ENCODE data around the gene FGFRL1.

DNA sequence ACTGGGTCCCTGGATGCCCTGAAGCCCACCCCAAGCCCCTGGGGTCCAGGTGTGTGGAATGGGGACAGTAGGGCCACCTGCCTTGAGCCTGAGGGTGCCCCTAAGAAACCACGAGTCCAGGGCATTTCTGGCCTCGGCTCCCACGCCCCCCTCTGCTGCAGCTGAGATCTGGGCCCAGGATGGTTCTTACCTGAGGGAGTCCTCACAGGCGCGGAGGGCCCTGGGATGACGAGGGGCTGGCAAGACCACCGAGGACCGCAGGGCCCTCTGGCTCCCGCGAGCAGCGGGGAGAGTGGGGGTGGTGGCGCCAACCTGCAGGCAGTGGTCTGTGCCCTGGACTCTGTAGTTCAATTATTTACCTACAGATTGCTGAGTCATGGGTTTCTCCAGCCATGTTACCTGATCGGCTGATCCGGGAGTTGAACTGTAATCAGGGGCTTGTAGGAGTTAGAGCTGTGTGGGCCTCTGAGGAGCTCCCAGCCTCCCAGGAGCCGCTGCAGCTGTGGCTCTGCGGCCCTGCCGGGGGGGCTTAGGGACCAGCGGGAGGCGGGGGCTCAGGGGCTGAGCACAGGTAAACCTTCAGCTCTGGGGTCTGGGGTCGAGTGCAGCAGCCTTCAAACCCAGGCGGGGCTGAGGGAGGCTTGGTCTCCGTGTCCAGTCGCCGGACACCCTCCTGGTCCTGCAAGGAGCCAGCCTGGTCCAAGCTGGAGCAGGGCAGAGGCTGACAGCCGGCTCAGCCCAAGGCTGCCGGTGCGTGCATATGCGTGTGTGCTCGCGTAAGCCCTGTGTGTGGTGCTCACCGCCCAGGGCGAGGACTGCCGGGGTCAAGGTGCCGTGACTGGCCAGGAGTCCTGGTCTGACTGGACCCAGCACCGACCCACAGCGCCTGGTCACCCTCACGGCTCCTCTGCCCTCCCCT, 18.1 kb upstream of the FGFRL1 start, which contains the start of gene SLC26A1:
- TF ChIP-seq POLR2A (IDR thresholded peaks at IDR 0.05) (no peak), POLR2AphosphoS5 (IDR thresholded peaks at IDR 0.05) (no peak)
- TF ChIP-seq, protein P1, sequence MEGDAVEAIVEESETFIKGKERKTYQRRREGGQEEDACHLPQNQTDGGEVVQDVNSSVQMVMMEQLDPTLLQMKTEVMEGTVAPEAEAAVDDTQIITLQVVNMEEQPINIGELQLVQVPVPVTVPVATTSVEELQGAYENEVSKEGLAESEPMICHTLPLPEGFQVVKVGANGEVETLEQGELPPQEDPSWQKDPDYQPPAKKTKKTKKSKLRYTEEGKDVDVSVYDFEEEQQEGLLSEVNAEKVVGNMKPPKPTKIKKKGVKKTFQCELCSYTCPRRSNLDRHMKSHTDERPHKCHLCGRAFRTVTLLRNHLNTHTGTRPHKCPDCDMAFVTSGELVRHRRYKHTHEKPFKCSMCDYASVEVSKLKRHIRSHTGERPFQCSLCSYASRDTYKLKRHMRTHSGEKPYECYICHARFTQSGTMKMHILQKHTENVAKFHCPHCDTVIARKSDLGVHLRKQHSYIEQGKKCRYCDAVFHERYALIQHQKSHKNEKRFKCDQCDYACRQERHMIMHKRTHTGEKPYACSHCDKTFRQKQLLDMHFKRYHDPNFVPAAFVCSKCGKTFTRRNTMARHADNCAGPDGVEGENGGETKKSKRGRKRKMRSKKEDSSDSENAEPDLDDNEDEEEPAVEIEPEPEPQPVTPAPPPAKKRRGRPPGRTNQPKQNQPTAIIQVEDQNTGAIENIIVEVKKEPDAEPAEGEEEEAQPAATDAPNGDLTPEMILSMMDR (IDR thresholded peaks at IDR 0.05), result no peak

Measured in breast epithelium (tissue), 3 donors.